GM12891 (cell line): ENCODE data around the gene CAMKMT.
"Not testable (repeated sequence)": the region's sequence is repeated elsewhere in the genome, so short reads cannot be mapped to it uniquely, and the experiment has no call there.

Experiments
- POLR2A ChIP-seq: IDR thresholded peaks from 2 replicates; pipeline ENCODE4 v1.6.1; 2011; ENCODE audit warnings: low read depth, low read length, control low read depth
- POLR2AphosphoS5 ChIP-seq: IDR thresholded peaks from 2 replicates; pipeline ENCODE4 v1.6.1; 2011; ENCODE audit warnings: low read depth, low read length, control low read depth
- POU2F2 ChIP-seq: IDR thresholded peaks from 2 replicates; pipeline ENCODE4 v1.6.1; 2011; ENCODE audit warnings: low read depth, mild to moderate bottlenecking, control low read depth, low read length, moderate library complexity
- TAF1 ChIP-seq: IDR thresholded peaks from 2 replicates; pipeline ENCODE4 v1.6.1; 2011; ENCODE audit warnings: low read depth, low read length, control low read depth

DNA sequence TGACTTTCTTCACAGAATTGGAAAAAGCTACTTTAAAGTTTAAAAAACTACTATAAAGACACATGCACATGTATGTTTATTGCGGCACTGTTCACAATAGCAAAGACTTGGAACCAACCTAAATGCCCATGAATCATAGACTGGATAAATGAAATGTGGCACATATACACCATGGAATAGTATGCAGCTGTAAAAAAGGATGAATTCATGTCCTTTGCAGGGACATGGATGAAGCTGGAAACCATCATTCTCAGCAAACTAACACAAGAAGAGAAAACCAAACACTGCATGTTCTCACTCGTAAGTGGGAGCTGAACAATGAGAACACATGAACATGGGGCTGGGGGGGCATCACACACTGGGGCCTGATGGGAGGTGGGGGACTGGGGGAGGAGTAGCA is 233.9 kb downstream of the CAMKMT start:
- not testable (repeated sequence) for TF ChIP-seq POLR2A, POU2F2, POLR2AphosphoS5, TAF1
